Effector memory CD8-positive, alpha-beta T cell (primary cell): ENCODE measurements around the gene ANKRD13B.
A peak's percentile ranks its signal among the peaks of the same experiment; 100 is the strongest.

ENCODE experiments used
- ATAC-seq: fragments of 150-1000 bp; cut with Tn5 transposase; replicated peaks from 2 replicates; pipeline ENCODE4 v1.10.0; 2021; ENCODE audit warnings: mild to moderate bottlenecking, moderate library complexity
- DNase-seq, 3 experiments: peaks; one replicate each; pipeline ENCODE4 v3.0.0; 2021
- H3K27ac Mint-ChIP-seq, 2 donors: one replicate each; pipeline ENCODE4 v1.8.0; 2022; ENCODE audit warnings: mild to moderate bottlenecking in 2 of 2, mixed read lengths in 2 of 2, moderate library complexity in 2 of 2
- H3K27me3 Mint-ChIP-seq, 2 donors: one replicate each; pipeline ENCODE4 v1.8.0; 2022; ENCODE audit warnings: mixed read lengths in 2 of 2
- H3K36me3 Mint-ChIP-seq: one replicate; pipeline ENCODE4 v1.8.0; 2022; ENCODE audit warnings: mild to moderate bottlenecking, moderate library complexity, mixed read lengths; ENCODE audit not compliant: insufficient read depth
- H3K4me1 Mint-ChIP-seq, 2 donors: one replicate each; pipeline ENCODE4 v1.8.0; 2022; ENCODE audit warnings: low read depth in 2 of 2, mixed read lengths in 2 of 2
- H3K4me3 Mint-ChIP-seq, 2 donors: one replicate each; pipeline ENCODE4 v1.8.0; 2022; ENCODE audit warnings: mild to moderate bottlenecking in 2 of 2, mixed read lengths in 2 of 2, moderate library complexity in 2 of 2
- H3K9me3 Mint-ChIP-seq, 2 donors: one replicate each; pipeline ENCODE4 v1.8.0; 2022; ENCODE audit warnings: mixed read lengths in 2 of 2

The ANKRD13B gene

DNA sequence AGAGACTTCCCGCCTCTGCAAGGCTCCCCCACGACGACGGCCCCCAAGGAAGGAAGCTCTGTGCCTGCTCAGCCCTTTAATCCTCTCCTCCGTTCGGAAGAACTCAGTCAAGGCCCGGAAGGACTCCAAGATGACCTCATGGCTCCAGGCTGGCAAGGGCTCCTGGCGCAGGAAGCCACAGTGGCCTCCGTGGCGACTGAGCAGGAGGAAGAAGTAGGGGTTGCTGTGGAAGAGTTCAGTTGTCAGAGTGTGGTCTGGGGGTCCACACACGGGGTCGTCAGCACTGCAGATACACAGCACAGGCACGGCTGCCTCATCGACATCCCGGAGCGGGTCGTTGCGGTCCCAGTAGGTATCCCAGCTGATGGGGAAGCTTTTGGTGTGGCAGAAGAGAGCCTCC is 30.3 kb upstream of the ANKRD13B start:
- Mint-ChIP-seq H3K4me3 (peak overlapping the region in 1 of 2 donors; percentile 74), H3K27me3 (no peaks in the 10 kb centered on the region), H3K27ac (peak overlapping the region; percentile 69 to 94), H3K9me3 (no peaks in the 10 kb centered on the region), H3K4me1 (peaks cover 31 to 38% of the 10 kb centered on the region in 2 donors), H3K36me3 (peaks cover 33% of the 10 kb centered on the region)
- ATAC-seq (no peak), DNase-seq (no peak)

DNA sequence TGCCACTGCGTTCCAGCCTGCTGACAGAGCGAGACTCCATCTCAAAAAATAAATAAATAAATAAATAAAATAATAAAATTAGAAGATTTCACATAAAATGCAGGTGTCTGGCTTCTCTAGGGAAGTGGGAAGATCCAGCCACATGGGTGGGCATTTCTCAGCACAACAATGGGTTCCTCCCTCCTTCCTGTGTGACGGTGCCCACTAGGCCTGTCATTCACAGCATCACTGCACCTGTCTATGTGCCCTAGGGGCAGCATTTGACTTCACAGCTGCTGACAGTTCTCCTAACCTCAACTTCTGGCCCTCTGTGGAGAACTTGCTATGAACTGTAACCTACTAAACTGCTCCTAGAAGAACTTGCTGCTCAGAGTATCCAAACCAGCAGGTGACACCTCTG is 29.1 kb upstream of the ANKRD13B start:
- Mint-ChIP-seq H3K27ac (peak overlapping the region; percentile 81 to 93), H3K9me3 (no peaks in the 10 kb centered on the region), H3K4me1 (peaks cover 26 to 35% of the 10 kb centered on the region in 2 donors), H3K36me3 (peaks cover 43% of the 10 kb centered on the region), H3K27me3 (no peaks in the 10 kb centered on the region), H3K4me3 (peak overlapping the region; percentile 97 to 99)
- peak; percentile 24 for ATAC-seq
- DNase-seq: peak in 2 of 3 experiments; percentile 33 to 37

DNA sequence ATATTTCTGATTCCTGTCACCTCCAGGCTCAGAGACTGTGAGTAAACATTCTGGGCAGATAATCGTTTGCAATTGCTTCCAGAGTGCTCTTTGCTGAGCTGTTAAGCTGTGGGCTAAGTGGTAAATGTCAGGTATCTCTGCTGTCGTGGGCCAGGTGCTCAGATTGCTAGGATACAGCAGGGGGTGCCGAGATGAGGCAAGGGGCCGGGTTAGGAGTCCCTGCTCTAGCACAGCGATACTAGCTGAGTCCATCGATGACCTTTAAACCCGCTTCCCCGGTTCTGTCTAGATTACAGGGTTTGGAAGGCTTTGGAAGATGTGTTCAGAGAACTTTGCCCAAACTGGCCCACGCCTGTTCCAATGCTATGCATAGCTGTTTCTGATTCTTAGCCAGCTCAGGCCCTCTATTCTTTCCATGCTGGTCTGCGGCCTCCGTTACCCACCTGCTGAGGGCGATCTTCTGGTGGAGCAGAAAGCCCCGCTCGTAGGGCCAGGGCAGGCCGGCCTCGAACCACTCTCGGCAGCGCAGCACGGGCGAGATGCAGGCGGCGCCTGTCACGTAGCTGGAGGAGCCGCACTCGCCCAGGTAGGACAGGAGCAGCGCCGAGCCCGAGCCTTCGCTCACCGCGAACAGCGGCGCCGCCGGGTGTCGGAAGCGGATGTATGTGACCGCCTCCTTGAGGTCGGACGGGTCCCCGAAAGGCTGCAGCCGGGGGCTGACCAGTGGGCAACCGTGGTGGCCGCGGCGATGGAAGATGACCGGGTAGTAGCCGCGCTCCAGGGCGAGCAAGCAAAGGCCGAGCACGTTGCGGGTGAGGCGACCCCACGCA is 27.1 kb upstream of the ANKRD13B start:
- peak; percentile 56 to 57 (median 57) for DNase-seq
- H3K27me3 Mint-ChIP-seq: no peaks in the 10 kb centered on the region
- H3K36me3 Mint-ChIP-seq: peaks cover 43% of the 10 kb centered on the region
- H3K4me1 Mint-ChIP-seq: peaks cover 36 to 40% of the 10 kb centered on the region in 2 donors
- no peaks in the 10 kb centered on the region for H3K9me3 Mint-ChIP-seq
- peak overlapping the region; percentile 97 to 99 for H3K4me3 Mint-ChIP-seq
- peak; percentile 32 for ATAC-seq
- peak overlapping the region; percentile 79 to 93 for H3K27ac Mint-ChIP-seq

DNA sequence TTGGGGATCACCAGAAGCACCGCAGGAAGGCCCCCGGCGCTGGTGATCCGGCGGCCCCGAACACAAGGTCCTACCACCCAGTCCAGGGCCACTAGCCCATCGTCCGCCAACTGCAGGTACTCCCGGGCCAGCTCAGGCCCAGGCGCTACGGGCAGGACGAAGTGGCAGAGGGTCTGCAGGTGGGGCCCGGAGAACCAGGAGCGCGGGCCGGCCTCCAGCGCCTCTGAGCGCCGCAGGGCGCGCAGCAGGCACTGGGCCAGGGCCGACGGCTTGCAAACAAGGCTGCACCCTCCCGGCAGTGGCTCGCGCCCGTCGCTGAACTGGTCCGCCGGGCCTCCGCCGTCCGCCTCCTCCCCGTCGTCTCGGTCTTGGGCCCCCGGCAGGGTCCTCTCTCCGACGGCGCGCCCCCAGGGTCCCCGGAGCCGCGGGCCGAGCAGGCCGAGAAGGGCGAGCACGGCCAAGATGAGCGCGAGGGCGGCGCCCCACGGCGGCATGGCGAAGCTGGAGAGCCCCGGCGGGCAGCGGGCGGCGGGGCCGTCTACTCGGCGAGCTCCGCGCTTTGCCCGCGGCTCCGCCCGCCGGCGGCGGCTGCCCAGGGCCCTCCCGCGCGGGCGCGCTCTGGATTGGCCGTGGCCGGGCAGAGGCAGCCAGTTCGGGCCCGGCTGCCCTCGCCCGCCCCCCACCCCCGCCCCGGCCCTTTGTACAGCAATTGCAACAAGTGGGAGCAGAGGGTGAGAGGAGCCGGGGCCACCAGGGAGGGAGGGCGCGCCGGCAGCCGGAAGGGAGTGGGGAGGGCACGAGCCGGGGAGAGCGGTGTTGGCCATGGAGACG is 26.2 kb upstream of the ANKRD13B start, which contains the start of gene ABHD15:
Gene ABHD15, minus strand, starts transcription at position 565 of the 831 bp plus-strand sequence. Its CDS starts 71 bp downstream, at position 494.
- H3K27ac Mint-ChIP-seq: peak within 1 kb of the TSS; percentile 79 to 93
- DNase-seq (peak; percentile 51 to 61 (median 56)), ATAC-seq (peak; percentile 35)
- H3K9me3 Mint-ChIP-seq: no peaks in the 10 kb centered on the region
- peak within 1 kb of the TSS; percentile 97 to 99 for H3K4me3 Mint-ChIP-seq
- H3K36me3 Mint-ChIP-seq: peaks cover 41% of the 10 kb centered on the region
- H3K27me3 Mint-ChIP-seq: no peaks in the 10 kb centered on the region
- H3K4me1 Mint-ChIP-seq: peaks cover 38 to 42% of the 10 kb centered on the region in 2 donors

DNA sequence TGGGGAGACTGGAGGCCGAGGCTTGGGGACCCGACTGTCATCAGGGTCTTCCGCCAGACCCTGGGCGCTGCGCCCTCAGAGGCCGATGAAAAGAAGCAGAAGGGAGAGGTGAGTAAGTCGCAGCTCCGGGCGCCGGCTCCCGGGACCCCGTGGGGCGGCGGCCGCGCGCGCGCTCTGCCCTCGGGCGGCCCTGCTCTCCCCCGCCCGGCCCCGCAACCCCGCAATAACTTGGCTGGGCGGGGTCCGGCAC is 25.7 kb upstream of the ANKRD13B start:
- ATAC-seq (peak; percentile 7), DNase-seq (no peak)
- Mint-ChIP-seq H3K27me3 (no peaks in the 10 kb centered on the region), H3K36me3 (peaks cover 36% of the 10 kb centered on the region), H3K4me1 (peaks cover 37 to 38% of the 10 kb centered on the region in 2 donors), H3K27ac (peak overlapping the region in 1 of 2 donors; percentile 91), H3K9me3 (no peaks in the 10 kb centered on the region), H3K4me3 (peak overlapping the region; percentile 97 to 99)

DNA sequence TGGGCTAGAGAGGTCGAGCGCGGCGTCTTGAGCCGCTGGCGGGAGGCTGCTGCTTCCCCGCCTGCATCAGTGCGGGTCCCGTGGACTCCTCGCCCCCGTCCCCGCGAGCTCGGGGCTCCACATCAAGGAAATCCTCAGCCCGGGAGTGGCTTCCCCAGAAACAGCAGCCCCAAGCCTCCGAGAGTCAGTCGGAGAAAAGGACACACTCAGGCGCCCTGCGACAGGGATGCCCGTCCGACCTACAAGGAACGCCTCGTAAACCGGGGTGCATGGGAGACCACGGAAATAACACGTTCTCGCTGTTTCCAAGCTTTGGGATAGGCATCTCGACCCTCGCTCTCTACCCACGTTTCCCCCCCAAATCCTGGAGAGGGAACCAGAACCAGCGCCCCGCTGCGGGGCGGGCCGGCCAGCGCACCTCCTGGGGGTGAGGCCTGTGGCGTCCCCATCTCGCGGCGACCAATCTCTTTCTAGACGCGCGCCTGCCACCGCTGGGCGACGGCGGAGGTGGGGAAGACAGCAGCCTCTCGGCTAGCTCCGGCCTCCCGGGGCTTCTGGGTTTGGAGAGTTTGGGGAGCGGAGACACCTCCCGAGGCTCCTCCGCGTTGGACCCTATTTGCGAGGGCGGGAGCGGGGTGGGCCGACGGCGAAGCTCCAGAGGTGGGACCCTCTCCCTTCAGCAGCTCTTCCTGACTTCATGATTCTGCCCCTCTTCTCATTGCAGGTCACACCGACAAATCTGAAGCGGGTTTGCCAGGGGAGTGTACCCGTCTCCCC is 25.2 kb upstream of the ANKRD13B start:
- DNase-seq: peak; percentile 69 to 71 (median 71)
- Mint-ChIP-seq H3K9me3 (no peaks in the 10 kb centered on the region), H3K4me1 (peaks cover 32 to 35% of the 10 kb centered on the region in 2 donors), H3K27me3 (no peaks in the 10 kb centered on the region), H3K36me3 (peaks cover 36% of the 10 kb centered on the region), H3K4me3 (peak overlapping the region; percentile 97 to 99), H3K27ac (peak overlapping the region; percentile 79 to 91)
- ATAC-seq: peak; percentile 58

DNA sequence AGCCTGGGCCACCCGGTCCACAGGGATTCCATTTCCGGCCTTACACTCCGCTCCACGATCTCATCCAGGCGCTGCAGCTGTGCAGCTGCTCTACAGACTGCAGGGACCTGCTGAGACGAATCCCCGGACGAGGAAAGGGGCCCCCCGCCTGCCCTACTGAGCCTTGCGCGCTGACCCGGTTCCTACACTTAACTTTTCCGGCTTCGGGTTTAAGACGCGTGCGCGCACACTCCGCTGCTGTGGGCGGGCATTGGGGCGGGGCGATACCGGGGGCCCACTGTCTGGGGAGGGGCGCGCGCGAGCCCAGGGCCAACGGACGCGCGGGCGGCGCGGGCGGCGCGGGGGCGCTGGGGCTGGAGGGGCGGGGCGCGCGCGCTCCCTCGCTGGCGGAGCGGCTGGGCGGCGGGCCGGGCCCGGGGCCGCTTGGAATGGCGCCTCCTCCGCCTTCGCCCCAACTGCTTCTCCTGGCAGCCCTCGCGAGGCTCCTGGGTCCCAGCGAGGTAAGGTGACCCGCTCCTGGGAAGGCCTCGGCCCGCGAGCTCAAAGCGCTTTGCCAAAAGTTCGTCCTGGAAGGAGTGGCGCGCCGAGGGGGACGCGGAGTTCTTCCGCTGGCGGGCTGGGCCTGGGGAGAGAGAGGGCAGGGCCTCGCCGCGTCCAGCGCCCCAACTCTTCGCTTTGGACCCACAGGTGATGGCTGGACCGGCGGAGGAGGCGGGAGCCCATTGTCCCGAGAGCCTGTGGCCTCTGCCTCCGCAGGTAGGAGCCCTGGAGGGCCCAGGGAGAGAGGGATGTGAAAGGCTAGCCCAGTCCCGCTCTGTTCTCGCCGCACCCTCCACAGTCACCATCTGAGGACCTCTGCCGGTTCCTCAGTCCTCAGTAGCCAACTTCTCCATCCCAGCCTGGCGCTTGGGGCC is 24.3 kb upstream of the ANKRD13B start, which contains the start of gene TP53I13:
Gene TP53I13, plus strand, starts transcription at position 371 of the 914 bp plus-strand sequence. Its CDS starts 58 bp downstream, at position 429.
- peak; percentile 50 for ATAC-seq
- DNase-seq: peak; percentile 73 to 77 (median 74)
- Mint-ChIP-seq H3K36me3 (peaks cover 38% of the 10 kb centered on the region), H3K27ac (peak within 1 kb of the TSS; percentile 79 to 91), H3K4me3 (peak within 1 kb of the TSS; percentile 97 to 99), H3K27me3 (no peaks in the 10 kb centered on the region), H3K9me3 (no peaks in the 10 kb centered on the region), H3K4me1 (peaks cover 30 to 34% of the 10 kb centered on the region in 2 donors)

DNA sequence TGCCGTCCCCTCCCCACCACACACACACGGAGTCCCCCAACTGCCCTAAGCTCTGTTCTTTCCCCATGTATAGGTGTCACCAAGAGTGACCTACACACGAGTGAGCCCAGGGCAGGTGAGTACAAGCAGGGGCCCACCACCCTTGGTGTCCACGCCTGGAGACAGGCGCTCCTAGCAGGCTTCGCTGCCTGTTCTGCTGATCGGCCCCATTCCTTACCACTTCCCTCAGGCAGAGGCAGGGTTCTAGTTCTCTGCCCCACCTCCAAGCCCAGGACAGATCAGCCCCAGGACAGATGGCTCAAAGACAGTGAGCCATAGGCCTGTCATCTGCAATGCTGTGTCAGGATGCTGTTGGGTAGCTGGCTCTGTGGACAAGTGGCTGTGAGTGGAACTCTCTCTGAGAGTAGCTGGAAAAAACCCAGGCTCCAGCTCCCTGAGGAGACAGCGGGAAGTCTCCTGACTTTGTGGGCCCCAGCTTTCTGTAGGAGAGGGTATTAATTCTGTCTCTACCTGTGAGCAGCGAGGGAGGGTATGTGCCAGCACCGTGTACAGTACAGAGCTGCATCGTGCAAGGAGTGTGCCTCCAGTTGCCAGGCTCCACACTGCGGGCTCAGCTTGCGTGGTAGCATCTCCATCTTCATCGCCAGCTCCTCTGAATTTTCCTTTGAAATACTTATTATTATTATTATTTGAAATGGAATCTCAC is 23.5 kb upstream of the ANKRD13B start:
- DNase-seq (no peak), ATAC-seq (no peak)
- Mint-ChIP-seq H3K4me1 (peaks cover 25 to 28% of the 10 kb centered on the region in 2 donors), H3K27ac (peak overlapping the region in 1 of 2 donors; percentile 91), H3K9me3 (no peaks in the 10 kb centered on the region), H3K36me3 (peaks cover 42% of the 10 kb centered on the region), H3K27me3 (no peaks in the 10 kb centered on the region), H3K4me3 (peak overlapping the region; percentile 97 to 99)

DNA sequence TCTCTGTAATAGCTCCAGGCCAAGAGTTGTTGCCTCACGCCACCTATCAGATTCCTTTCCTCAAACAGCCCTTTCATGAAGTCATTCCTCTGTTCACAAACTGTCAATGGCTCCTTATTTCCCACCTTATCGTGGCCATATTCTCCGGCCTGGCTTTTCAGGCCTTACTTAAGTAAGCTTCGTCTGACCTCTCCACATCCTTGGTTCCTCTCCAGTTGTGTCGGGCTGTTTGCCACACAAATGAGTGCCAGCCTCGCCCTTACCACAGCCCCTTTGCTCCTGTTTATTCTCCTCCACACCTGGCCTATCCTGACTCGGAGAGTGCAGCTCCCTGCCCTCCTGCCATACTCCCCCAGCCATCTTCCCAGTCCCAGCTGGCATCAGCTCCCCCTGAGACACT is 22.4 kb upstream of the ANKRD13B start:
- DNase-seq (no peak), ATAC-seq (no peak)
- H3K27me3 Mint-ChIP-seq: no peaks in the 10 kb centered on the region
- peak overlapping the region; percentile 4 to 18 for H3K4me3 Mint-ChIP-seq
- H3K9me3 Mint-ChIP-seq: no peaks in the 10 kb centered on the region
- H3K36me3 Mint-ChIP-seq: peaks cover 52% of the 10 kb centered on the region
- H3K4me1 Mint-ChIP-seq: peaks cover 22 to 25% of the 10 kb centered on the region in 2 donors
- H3K27ac Mint-ChIP-seq: peak overlapping the region; percentile 33 to 64

DNA sequence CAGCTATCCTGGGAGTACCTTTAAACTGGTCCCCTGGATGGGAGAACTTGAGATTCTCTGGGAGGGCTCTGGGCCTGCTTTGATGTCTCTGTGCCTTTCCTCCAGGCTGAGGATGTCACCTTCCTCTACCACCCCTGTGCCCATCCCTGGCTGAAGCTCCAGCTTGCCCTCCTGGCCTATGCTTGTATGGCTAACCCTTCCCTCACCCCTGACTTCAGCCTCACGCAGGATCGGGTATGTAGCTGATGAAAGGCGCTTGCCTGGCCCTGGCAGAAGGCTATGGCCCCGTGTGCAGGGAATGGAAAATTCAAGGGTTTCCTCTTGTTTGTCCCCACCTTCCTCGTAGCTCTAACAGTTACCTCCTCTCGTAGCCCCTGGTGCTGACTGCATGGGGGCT is 21.4 kb upstream of the ANKRD13B start:
- Mint-ChIP-seq H3K4me3 (no peak overlapping the region), H3K27me3 (no peaks in the 10 kb centered on the region), H3K27ac (no peak overlapping the region), H3K36me3 (peaks cover 55% of the 10 kb centered on the region), H3K9me3 (no peaks in the 10 kb centered on the region), H3K4me1 (peaks cover 18 to 20% of the 10 kb centered on the region in 2 donors)
- ATAC-seq (no peak), DNase-seq (no peak)

DNA sequence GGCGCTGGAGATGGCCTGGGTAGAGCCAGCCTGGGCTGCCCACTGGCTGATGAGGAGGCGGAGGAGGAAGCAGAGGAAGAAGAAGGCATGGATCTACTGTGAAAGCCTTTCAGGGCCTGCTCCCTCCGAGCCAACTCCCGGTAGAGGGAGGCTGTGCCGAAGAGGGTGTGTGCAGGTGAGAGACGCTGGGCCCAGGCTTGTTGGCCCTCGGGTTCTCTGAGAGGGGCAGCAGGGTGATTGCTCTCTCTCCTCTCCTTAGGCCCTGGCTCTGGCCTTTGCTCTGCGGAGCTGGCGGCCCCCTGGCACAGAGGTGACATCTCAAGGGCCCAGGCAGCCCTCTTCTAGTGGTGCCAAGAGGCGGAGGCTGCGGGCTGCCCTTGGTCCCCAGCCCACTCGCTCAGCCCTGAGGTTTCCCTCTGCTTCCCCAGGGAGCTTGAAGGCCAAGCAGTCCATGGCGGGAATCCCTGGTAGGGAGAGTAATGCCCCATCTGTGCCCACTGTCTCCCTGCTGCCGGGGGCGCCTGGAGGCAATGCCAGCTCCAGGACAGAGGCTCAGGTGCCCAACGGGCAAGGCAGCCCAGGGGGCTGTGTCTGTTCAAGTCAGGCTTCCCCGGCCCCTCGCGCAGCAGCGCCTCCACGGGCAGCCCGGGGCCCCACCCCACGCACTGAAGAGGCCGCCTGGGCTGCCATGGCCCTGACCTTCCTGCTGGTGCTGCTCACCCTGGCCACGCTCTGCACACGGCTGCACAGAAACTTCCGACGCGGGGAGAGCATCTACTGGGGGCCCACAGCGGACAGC is 20.9 kb upstream of the ANKRD13B start:
- no peak overlapping the region for H3K4me3 Mint-ChIP-seq
- H3K9me3 Mint-ChIP-seq: no peaks in the 10 kb centered on the region
- H3K27ac Mint-ChIP-seq: no peak overlapping the region
- H3K4me1 Mint-ChIP-seq: peaks cover 18 to 20% of the 10 kb centered on the region in 2 donors
- peaks cover 58% of the 10 kb centered on the region for H3K36me3 Mint-ChIP-seq
- DNase-seq (no peak), ATAC-seq (no peak)
- H3K27me3 Mint-ChIP-seq: no peaks in the 10 kb centered on the region
